Metanephros (tissue), 1 donor: ENCODE measurements around the gene SLC16A12. TPM values are rescaled to one million over a fixed set of nuclear protein-coding genes. Genes with fewer than 3 reads are reported as not detected.

Experiments used
- total RNA-seq: library from RNA; depleted of rRNA; stranded (reverse); fragments of >200 nt; gene quantifications from one replicate; pipeline ENCODE4 v1.2.3, GENCODE V29; 2014

SLC16A12 gene
- 22.7 TPM for total RNA-seq

GRCh38 chr10:89535171-89536012 is at the start of gene SLC16A12:
SLC16A12 (minus strand) TSS chr10:89535594; CDS start chr10:89462578, 73,016 bp downstream.

GRCh38 chr10:89414146-89414878 is 121.1 kb downstream of the SLC16A12 start, which contains the start of gene IFIT5:
IFIT5 (plus strand) TSS chr10:89414568; CDS start chr10:89414799, 231 bp downstream.

GRCh38 chr10:89391907-89392756 is 143.3 kb downstream of the SLC16A12 start, which contains the start of gene IFIT1:
IFIT1 (plus strand) TSS chr10:89392623; CDS start chr10:89392713, 90 bp downstream.

Other genes with a start within 250 kb of the SLC16A12 start
- gene IFIT2, start 233.5 kb downstream of the SLC16A12 start, total RNA-seq, result 8.4 TPM
- gene IFIT3, start 207.6 kb downstream of the SLC16A12 start, total RNA-seq, result 12.9 TPM
- 3.0 TPM for gene IFIT1B, start 157.5 kb downstream of the SLC16A12 start, total RNA-seq
- gene IFIT1, start 143.0 kb downstream of the SLC16A12 start, total RNA-seq, result 18.9 TPM
- 15.6 TPM for gene IFIT5, start 121.0 kb downstream of the SLC16A12 start, total RNA-seq
- gene PANK1, start 109.6 kb upstream of the SLC16A12 start, total RNA-seq, result 44.7 TPM
- gene KIF20B, start 166.0 kb upstream of the SLC16A12 start, total RNA-seq, result 6.7 TPM